MM.1S (cell line): Measurements from ENCODE around the gene MARK4.

ENCODE experiments used
- DNase-seq: peaks from one replicate; pipeline ENCODE4 v3.0.0-alpha.2; 2015
- H2AFZ ChIP-seq: fragments of 300-600 bp; sonication (generic); 2 replicates; pipeline ENCODE4 v1.6.0; 2016; ENCODE audit warnings: antibody characterized with exemption, low read length
- H3F3A ChIP-seq: fragments of 300-600 bp; sonication (generic); 2 replicates; pipeline ENCODE4 v1.6.1; 2016; ENCODE audit warnings: mild to moderate bottlenecking, antibody characterized with exemption, low read length, moderate library complexity, mixed read lengths; ENCODE audit not compliant: insufficient read depth
- H3K27ac ChIP-seq: fragments of 300-600 bp; sonication (generic); 2 replicates; pipeline ENCODE4 v1.5.1; 2016; ENCODE audit warnings: mild to moderate bottlenecking, low read length
- H3K27me3 ChIP-seq: fragments of 300-600 bp; sonication (generic); replicated peaks from 2 replicates; pipeline ENCODE4 v1.6.0; 2016; ENCODE audit warnings: low read length; ENCODE audit not compliant: insufficient read depth
- H3K36me3 ChIP-seq: fragments of 300-600 bp; sonication (generic); replicated peaks from 2 replicates; pipeline ENCODE4 v1.6.1; 2016; ENCODE audit warnings: mild to moderate bottlenecking, low read length, mixed read lengths; ENCODE audit not compliant: insufficient read depth
- H3K4me1 ChIP-seq: fragments of 300-600 bp; sonication (generic); 2 replicates; pipeline ENCODE4 v1.6.1; 2016; ENCODE audit warnings: low read length, mixed read lengths
- H3K4me2 ChIP-seq: fragments of 300-600 bp; sonication (generic); 2 replicates; pipeline ENCODE4 v1.6.0; 2016; ENCODE audit warnings: low read depth, low read length
- H3K4me3 ChIP-seq: fragments of 300-600 bp; sonication (generic); 2 replicates; pipeline ENCODE4 v1.5.1; 2016; ENCODE audit warnings: low read length, mixed read lengths
- H3K79me2 ChIP-seq: fragments of 300-600 bp; sonication (generic); 2 replicates; pipeline ENCODE4 v1.6.1; 2016; ENCODE audit warnings: mixed run types, low read length, mixed read lengths
- H3K9ac ChIP-seq: fragments of 300-600 bp; sonication (generic); 2 replicates; pipeline ENCODE4 v1.6.1; 2016; ENCODE audit warnings: low read length, mixed read lengths
- H3K9me2 ChIP-seq: fragments of 300-600 bp; sonication (generic); replicated peaks from 2 replicates; pipeline ENCODE4 v1.6.1; 2016; ENCODE audit warnings: mild to moderate bottlenecking, low read length, mixed read lengths; ENCODE audit not compliant: insufficient read depth
- H3K9me3 ChIP-seq: fragments of 300-600 bp; sonication (generic); replicated peaks from 2 replicates; pipeline ENCODE4 v1.6.1; 2016; ENCODE audit warnings: mild to moderate bottlenecking, low read length, mixed read lengths; ENCODE audit not compliant: insufficient read depth
- H4K20me1 ChIP-seq: fragments of 300-600 bp; sonication (generic); 2 replicates; pipeline ENCODE4 v1.6.1; 2016; ENCODE audit warnings: mild to moderate bottlenecking, low read length, moderate library complexity, mixed read lengths; ENCODE audit not compliant: insufficient read depth
- EZH2 ChIP-seq: fragments of 300-600 bp; sonication (generic); optimal IDR thresholded peaks from 2 replicates; pipeline ENCODE3; 2017; ENCODE audit warnings: low read depth, mild to moderate bottlenecking, antibody characterized with exemption, low read length, mixed read lengths
- EZH2phosphoT487 ChIP-seq: fragments of 300-600 bp; sonication (generic); IDR thresholded peaks from 2 replicates; pipeline ENCODE4 v1.6.1; 2018; ENCODE audit warnings: antibody characterized with exemption, low read length
- TF ChIP-seq, protein P1 (sequence below): fragments of 300-600 bp; sonication (generic); IDR thresholded peaks from 2 replicates; pipeline ENCODE4 v1.5.1; 2016; ENCODE audit warnings: antibody characterized with exemption, low read length, mixed read lengths

The MARK4 gene

DNA sequence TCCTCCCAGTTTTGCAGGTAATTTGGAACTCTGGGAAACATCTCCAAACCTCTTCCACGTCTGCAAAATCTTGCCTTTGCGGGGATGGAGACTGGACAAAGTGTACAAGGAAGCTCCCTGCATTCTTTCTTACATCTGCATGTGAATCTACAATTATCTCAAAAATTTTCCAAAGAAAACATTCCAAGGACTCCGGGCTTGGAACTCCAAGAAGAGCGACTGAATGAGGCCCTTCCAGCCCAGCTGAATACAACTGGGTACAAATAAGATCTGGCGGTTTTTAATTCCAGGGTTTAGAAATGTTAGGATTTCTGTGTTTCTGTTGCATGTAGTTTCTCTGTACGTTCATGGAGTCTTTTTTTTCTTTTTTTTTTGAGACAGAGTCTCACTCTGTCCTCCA is 34.4 kb upstream of the MARK4 start:
- Histone ChIP-seq H4K20me1 (no peaks in the 10 kb centered on the region), H3K36me3 (no peaks in the 10 kb centered on the region), H3K4me2 (no peak overlapping the region), H3K9me2 (no peaks in the 10 kb centered on the region), H3K27me3 (peaks cover 81% of the 10 kb centered on the region), H3F3A (no peaks in the 10 kb centered on the region), H3K4me1 (no peaks in the 10 kb centered on the region), H3K9me3 (no peaks in the 10 kb centered on the region), H3K9ac (no peak overlapping the region), H3K4me3 (no peak overlapping the region), H3K27ac (no peak overlapping the region), H3K79me2 (no peaks in the 10 kb centered on the region), H2AFZ (no peak overlapping the region)
- DNase-seq: no peak
- TF ChIP-seq EZH2: no peak
- no peak for TF ChIP-seq EZH2phosphoT487
- TF ChIP-seq, protein P1, sequence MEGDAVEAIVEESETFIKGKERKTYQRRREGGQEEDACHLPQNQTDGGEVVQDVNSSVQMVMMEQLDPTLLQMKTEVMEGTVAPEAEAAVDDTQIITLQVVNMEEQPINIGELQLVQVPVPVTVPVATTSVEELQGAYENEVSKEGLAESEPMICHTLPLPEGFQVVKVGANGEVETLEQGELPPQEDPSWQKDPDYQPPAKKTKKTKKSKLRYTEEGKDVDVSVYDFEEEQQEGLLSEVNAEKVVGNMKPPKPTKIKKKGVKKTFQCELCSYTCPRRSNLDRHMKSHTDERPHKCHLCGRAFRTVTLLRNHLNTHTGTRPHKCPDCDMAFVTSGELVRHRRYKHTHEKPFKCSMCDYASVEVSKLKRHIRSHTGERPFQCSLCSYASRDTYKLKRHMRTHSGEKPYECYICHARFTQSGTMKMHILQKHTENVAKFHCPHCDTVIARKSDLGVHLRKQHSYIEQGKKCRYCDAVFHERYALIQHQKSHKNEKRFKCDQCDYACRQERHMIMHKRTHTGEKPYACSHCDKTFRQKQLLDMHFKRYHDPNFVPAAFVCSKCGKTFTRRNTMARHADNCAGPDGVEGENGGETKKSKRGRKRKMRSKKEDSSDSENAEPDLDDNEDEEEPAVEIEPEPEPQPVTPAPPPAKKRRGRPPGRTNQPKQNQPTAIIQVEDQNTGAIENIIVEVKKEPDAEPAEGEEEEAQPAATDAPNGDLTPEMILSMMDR: no peak

DNA sequence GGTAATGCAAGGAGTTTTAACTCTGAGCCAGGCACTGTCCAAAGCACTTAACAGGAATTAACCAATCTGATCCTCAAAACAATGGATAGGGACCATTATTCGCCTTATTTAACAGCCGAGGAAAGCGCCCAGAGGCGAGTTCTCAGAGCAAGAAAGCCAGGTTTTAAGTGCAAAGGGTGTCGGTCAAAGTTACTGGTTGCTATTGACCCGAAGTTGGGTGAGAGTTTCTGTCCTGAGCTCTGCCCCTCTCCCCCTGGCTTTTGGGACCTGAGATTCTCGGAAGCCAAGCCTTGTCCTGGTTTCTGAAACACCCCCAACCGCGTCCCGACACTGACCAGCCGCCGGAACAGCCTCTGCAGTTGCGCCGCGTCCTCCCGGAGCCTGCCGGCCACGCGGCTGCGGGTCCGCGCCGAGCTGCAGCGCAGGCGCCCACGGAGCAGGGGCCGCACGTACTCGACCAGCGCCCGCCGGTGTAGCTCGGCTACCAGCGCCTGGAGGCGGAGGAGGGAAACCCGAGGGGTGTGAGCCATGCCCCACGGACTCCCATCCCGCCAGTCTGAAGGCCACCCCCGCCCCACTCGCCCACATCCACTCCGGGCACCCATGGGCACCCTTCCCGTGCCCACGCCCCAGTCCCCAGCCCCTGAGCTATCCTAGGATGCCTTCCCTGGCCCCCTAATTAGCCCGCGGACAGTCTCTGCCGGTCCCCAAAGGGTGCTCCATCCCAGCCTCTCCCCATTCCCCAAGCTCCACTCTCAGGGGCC is 33.7 kb upstream of the MARK4 start:
- Histone ChIP-seq H2AFZ (no peak overlapping the region), H3K4me1 (no peaks in the 10 kb centered on the region), H3K9me2 (no peaks in the 10 kb centered on the region), H3K27ac (no peak overlapping the region), H3K4me2 (no peak overlapping the region), H3K36me3 (no peaks in the 10 kb centered on the region), H4K20me1 (no peaks in the 10 kb centered on the region), H3K27me3 (peaks cover 80% of the 10 kb centered on the region), H3K9me3 (no peaks in the 10 kb centered on the region), H3K79me2 (no peaks in the 10 kb centered on the region), H3K9ac (no peak overlapping the region), H3K4me3 (no peak overlapping the region), H3F3A (no peaks in the 10 kb centered on the region)
- TF ChIP-seq EZH2phosphoT487: no peak
- peak; percentile 37 for TF ChIP-seq EZH2
- no peak for DNase-seq

DNA sequence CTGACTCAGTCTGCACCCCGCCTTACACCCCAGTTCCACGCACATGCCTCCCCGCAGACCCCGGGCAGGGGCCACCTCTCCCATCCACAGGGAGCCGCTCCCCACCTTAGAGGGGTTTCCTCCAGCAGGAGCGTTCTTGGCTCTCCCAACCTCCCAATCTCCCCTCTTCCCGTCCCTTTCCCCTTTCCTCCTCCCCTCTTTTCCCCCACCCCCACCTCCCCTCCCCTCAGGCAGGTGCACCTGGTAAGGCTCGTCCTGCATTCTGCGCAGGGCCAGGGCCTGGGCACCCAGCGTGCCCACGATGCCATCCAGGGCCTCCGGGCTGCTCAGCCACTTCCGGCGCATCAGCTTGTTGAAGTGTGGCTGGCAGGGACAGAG is 33.1 kb upstream of the MARK4 start:
- DNase-seq: no peak
- no peaks in the 10 kb centered on the region for H4K20me1 ChIP-seq
- no peaks in the 10 kb centered on the region for H3K79me2 ChIP-seq
- H3F3A ChIP-seq: no peaks in the 10 kb centered on the region
- no peaks in the 10 kb centered on the region for H3K4me1 ChIP-seq
- no peaks in the 10 kb centered on the region for H3K9me2 ChIP-seq
- no peak overlapping the region for H3K4me3 ChIP-seq
- no peaks in the 10 kb centered on the region for H3K36me3 ChIP-seq
- no peak overlapping the region for H2AFZ ChIP-seq
- H3K4me2 ChIP-seq: no peak overlapping the region
- peaks cover 82% of the 10 kb centered on the region for H3K27me3 ChIP-seq
- TF ChIP-seq EZH2 (no peak), EZH2phosphoT487 (no peak)
- TF ChIP-seq, protein P1: no peak
- no peak overlapping the region for H3K27ac ChIP-seq
- no peaks in the 10 kb centered on the region for H3K9me3 ChIP-seq
- H3K9ac ChIP-seq: no peak overlapping the region

DNA sequence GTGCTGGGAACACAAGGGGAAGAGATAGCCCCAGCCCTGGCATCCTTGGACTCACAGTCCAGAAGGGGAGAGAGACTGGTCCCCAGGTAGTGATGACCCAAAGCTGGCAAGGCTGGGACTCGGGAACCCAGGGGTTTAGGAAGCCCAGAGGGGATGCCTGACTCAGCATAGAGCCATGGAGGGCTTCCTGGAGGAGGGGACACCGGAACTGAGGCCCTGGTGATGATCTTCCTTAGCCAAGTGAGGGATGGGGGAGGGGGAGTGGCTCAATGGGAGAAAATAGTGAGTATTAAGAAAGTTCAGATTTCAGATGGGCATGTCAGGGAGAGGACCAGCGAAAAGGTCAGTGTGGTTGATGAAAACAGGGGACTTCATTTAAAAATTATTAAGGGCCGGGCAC is 32.6 kb upstream of the MARK4 start:
- no peak for DNase-seq
- no peak overlapping the region for H3K4me3 ChIP-seq
- H3K9me3 ChIP-seq: no peaks in the 10 kb centered on the region
- H4K20me1 ChIP-seq: no peaks in the 10 kb centered on the region
- no peak overlapping the region for H3K9ac ChIP-seq
- H3F3A ChIP-seq: no peaks in the 10 kb centered on the region
- H3K79me2 ChIP-seq: no peaks in the 10 kb centered on the region
- H3K27me3 ChIP-seq: peaks cover 87% of the 10 kb centered on the region
- H3K36me3 ChIP-seq: no peaks in the 10 kb centered on the region
- no peak overlapping the region for H3K27ac ChIP-seq
- no peaks in the 10 kb centered on the region for H3K4me1 ChIP-seq
- H3K4me2 ChIP-seq: no peak overlapping the region
- no peak overlapping the region for H2AFZ ChIP-seq
- no peak for TF ChIP-seq EZH2
- TF ChIP-seq, protein P1: no peak
- no peak for TF ChIP-seq EZH2phosphoT487
- H3K9me2 ChIP-seq: no peaks in the 10 kb centered on the region
